Measurements from ENCODE around the gene SPRY4.

DNA sequence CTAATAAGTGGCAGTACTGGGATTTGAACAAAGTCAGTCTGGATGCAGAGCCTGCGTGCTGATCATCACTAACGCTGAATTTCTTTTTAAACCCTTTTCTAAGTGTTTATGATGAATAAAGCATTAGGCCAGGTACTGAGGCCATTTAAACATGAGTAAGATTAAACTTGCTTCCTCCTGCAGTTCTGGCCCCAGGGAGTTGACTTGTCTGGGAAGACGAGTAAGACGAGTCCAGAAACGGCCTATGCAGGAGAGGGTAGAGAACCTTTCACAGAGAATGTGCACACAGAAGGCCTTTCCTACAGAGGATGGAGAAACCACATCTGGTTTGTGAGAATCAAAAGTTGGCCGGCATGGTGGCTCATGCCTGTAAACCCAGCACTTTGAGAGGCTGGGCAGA is 42.9 kb downstream of the SPRY4 start:
- TF ChIP-seq POLR2A (IDR thresholded peaks at IDR 0.05; ENCODE audit: low read length) (no peak), GATA1 (IDR thresholded peaks at IDR 0.05; ENCODE audit: low read depth, low read length) (no peak)
